Measurements from ENCODE around the gene P2RX5.

P2RX5 gene

GRCh38 chr17:3657874-3658783, 37.8 kb downstream of the P2RX5 start:
- no peak for TF ChIP-seq POLR2AphosphoS5 (IDR thresholded peaks at IDR 0.05; ENCODE audit: low read depth, low read length)
- TF ChIP-seq TAF1 (IDR thresholded peaks at IDR 0.05; ENCODE audit: borderline replicate concordance, insufficient read depth, low read length): no peak
- no peak for TF ChIP-seq FOXP2 (optimal IDR thresholded peaks at IDR 0.05; ENCODE audit: borderline replicate concordance, extremely low read depth, extremely low read length, insufficient read depth)
- no peak for TF ChIP-seq SIN3A (IDR thresholded peaks at IDR 0.05; ENCODE audit: borderline replicate concordance, insufficient read depth, low read length)
- TF ChIP-seq REST (IDR thresholded peaks at IDR 0.05; ENCODE audit: insufficient read depth in 1 of 2, low read depth in 2 of 2, low read length in 2 of 2): no peak

- TF ChIP-seq REST (IDR thresholded peaks at IDR 0.05; ENCODE audit: insufficient read depth in 1 of 2, low read depth in 2 of 2, low read length in 2 of 2) (no peak), TAF1 (IDR thresholded peaks at IDR 0.05; ENCODE audit: borderline replicate concordance, insufficient read depth, low read length) (no peak), FOXP2 (optimal IDR thresholded peaks at IDR 0.05; ENCODE audit: borderline replicate concordance, extremely low read depth, extremely low read length, insufficient read depth) (no peak), POLR2AphosphoS5 (IDR thresholded peaks at IDR 0.05; ENCODE audit: low read depth, low read length) (no peak), SIN3A (IDR thresholded peaks at IDR 0.05; ENCODE audit: borderline replicate concordance, insufficient read depth, low read length) (no peak)
These were observed 38.4 kb downstream of the P2RX5 start for GRCh38 chr17:3657588-3657869.

GRCh38 chr17:3656755-3657587, 39.0 kb downstream of the P2RX5 start:
- no peak for TF ChIP-seq TAF1 (IDR thresholded peaks at IDR 0.05; ENCODE audit: borderline replicate concordance, insufficient read depth, low read length)
- TF ChIP-seq FOXP2 (optimal IDR thresholded peaks at IDR 0.05; ENCODE audit: borderline replicate concordance, extremely low read depth, extremely low read length, insufficient read depth): no peak
- TF ChIP-seq REST (IDR thresholded peaks at IDR 0.05; ENCODE audit: insufficient read depth in 1 of 2, low read depth in 2 of 2, low read length in 2 of 2): no peak

- TF ChIP-seq REST (IDR thresholded peaks at IDR 0.05; ENCODE audit: insufficient read depth in 1 of 2, low read depth in 2 of 2, low read length in 2 of 2) (no peak), TAF1 (IDR thresholded peaks at IDR 0.05; ENCODE audit: borderline replicate concordance, insufficient read depth, low read length) (no peak), POLR2AphosphoS5 (IDR thresholded peaks at IDR 0.05; ENCODE audit: low read depth, low read length) (no peak), FOXP2 (optimal IDR thresholded peaks at IDR 0.05; ENCODE audit: borderline replicate concordance, extremely low read depth, extremely low read length, insufficient read depth) (no peak), SIN3A (IDR thresholded peaks at IDR 0.05; ENCODE audit: borderline replicate concordance, insufficient read depth, low read length) (no peak)
These were observed 39.6 kb downstream of the P2RX5 start for GRCh38 chr17:3656353-3656752.
